Myocyte (in vitro differentiated cells): ENCODE results near the gene SYNDIG1. TPM values are rescaled to one million over a fixed set of nuclear protein-coding genes. Genes with fewer than 3 reads are reported as not detected.
A peak's percentile ranks its signal among the peaks of the same experiment; 100 is the strongest.

Source experiments
- DNase-seq: peaks from one replicate; pipeline ENCODE4 v3.0.0-alpha.2; 2012; ENCODE audit warnings: low read depth
- total RNA-seq: library from RNA; depleted of rRNA; stranded (reverse); fragments of >200 nt; gene quantifications from 2 replicates; pipeline ENCODE4 v1.2.3, GENCODE V29; 2014

SYNDIG1 gene
- total RNA-seq, 1 donor from 2014 or later, result not detected

- DNase-seq, result no peak
These were observed 91.4 kb downstream of the SYNDIG1 start for GRCh38 chr20:24560571-24561491.

- DNase-seq, result no peak
These were observed 96.5 kb downstream of the SYNDIG1 start for GRCh38 chr20:24565835-24566351.

- DNase-seq, result no peak
These were observed 97.2 kb downstream of the SYNDIG1 start for GRCh38 chr20:24566656-24567055.

GRCh38 chr20:24567508-24567907 lies 98.1 kb downstream of the SYNDIG1 start:
- DNase-seq, result no peak

GRCh38 chr20:24568842-24569241 lies 99.4 kb downstream of the SYNDIG1 start:
- no peak for DNase-seq

GRCh38 chr20:24571159-24571558 lies 101.7 kb downstream of the SYNDIG1 start:
- no peak for DNase-seq

- no peak for DNase-seq
These were observed 102.7 kb downstream of the SYNDIG1 start for GRCh38 chr20:24572140-24572539.

- DNase-seq, result no peak
These were observed 103.4 kb downstream of the SYNDIG1 start for GRCh38 chr20:24572862-24573261.

- no peak for DNase-seq
These were observed 104.1 kb downstream of the SYNDIG1 start for GRCh38 chr20:24573557-24573956.

GRCh38 chr20:24574307-24574706 lies 104.9 kb downstream of the SYNDIG1 start:
- DNase-seq, result no peak

GRCh38 chr20:24574797-24575196 lies 105.4 kb downstream of the SYNDIG1 start:
- no peak for DNase-seq

- no peak for DNase-seq
These were observed 106.4 kb downstream of the SYNDIG1 start for GRCh38 chr20:24575811-24576210.

GRCh38 chr20:24576447-24576846 lies 107.0 kb downstream of the SYNDIG1 start:
- no peak for DNase-seq

GRCh38 chr20:24577271-24577909 lies 108.0 kb downstream of the SYNDIG1 start:
- DNase-seq, result peak; percentile 3

- no peak for DNase-seq
These were observed 109.4 kb downstream of the SYNDIG1 start for GRCh38 chr20:24578567-24579415.

GRCh38 chr20:24579475-24579874 lies 110.0 kb downstream of the SYNDIG1 start:
- DNase-seq, result no peak

GRCh38 chr20:24580006-24580405 lies 110.6 kb downstream of the SYNDIG1 start:
- DNase-seq, result peak; percentile 51

- DNase-seq, result no peak
These were observed 111.4 kb downstream of the SYNDIG1 start for GRCh38 chr20:24580855-24581254.

GRCh38 chr20:24581443-24582170 lies 112.2 kb downstream of the SYNDIG1 start:
- DNase-seq, result no peak

GRCh38 chr20:24582373-24583168 lies 113.1 kb downstream of the SYNDIG1 start:
- DNase-seq, result no peak
